CD4-positive, alpha-beta T cell (primary cell): ENCODE measurements around the gene PRR11. TPM values are rescaled to one million over a fixed set of nuclear protein-coding genes. Genes with fewer than 3 reads are reported as not detected.

ENCODE experiments used
- ATAC-seq: fragments of 200-7000 bp; cut with Tn5 transposase; one replicate; pipeline ENCODE4 v1.10.0; 2022; ENCODE audit warnings: mild to moderate bottlenecking; ENCODE audit not compliant: poor library complexity
- CTCF ChIA-PET: fragments of 350-600 bp; sonication (Branson Sonifier 250); formaldehyde crosslinking; loops from one replicate; lab custom pipeline; 2021; ENCODE audit warnings: antibody characterized with exemption, inconsistent platforms; lab: Charles Lee
- POLR2A ChIA-PET: fragments of 350-600 bp; sonication (Branson Sonifier 250); formaldehyde crosslinking; loops from one replicate; lab custom pipeline; 2021; ENCODE audit warnings: antibody characterized with exemption, inconsistent platforms; lab: Charles Lee
- DNase-seq, 14 experiments: peaks; one replicate each; pipeline ENCODE4 v3.0.0-alpha.2; 2013 to 2020; ENCODE audit warnings: mixed read lengths in 2 of 14
- H3K27ac ChIP-seq, 2 donors: one replicate each; pipeline versions ENCODE4 v1.5.1 to v1.7.0; 2013; ENCODE audit warnings: low read length in 2 of 2, low read depth in 1 of 2, mild to moderate bottlenecking in 1 of 2
- H3K27me3 ChIP-seq, 2 experiments: 1 replicate in 1 of 2; 2 replicates in 1 of 2; pipeline versions ENCODE4 v1.6.1 to v1.7.0; 2013; ENCODE audit warnings: low read length in 2 of 2, control low read depth in 1 of 2, mild to moderate bottlenecking in 1 of 2, moderate library complexity in 1 of 2; ENCODE audit not compliant: insufficient read depth in 2 of 2, control insufficient read depth in 1 of 2
- H3K36me3 ChIP-seq: one replicate; pipeline ENCODE4 v1.6.1; 2013; ENCODE audit warnings: low read length, control low read depth; ENCODE audit not compliant: insufficient read depth
- H3K4me1 ChIP-seq: one replicate; pipeline ENCODE4 v1.6.1; 2013; ENCODE audit warnings: low read length, control low read depth; ENCODE audit not compliant: insufficient read depth
- H3K4me3 ChIP-seq: one replicate; pipeline ENCODE4 v1.5.1; 2013; ENCODE audit warnings: mild to moderate bottlenecking, low read length, moderate library complexity
- H3K9me3 ChIP-seq, 2 experiments: 1 replicate in 1 of 2; 2 replicates in 1 of 2; pipeline versions ENCODE4 v1.6.1 to v1.7.0; 2013; ENCODE audit warnings: low read length in 2 of 2, mild to moderate bottlenecking in 2 of 2, control low read depth in 1 of 2, moderate library complexity in 1 of 2; ENCODE audit not compliant: control insufficient read depth in 1 of 2, insufficient read depth in 1 of 2
- H3K27ac Mint-ChIP-seq: one replicate; pipeline ENCODE4 v1.8.0; 2020; ENCODE audit warnings: mixed read lengths
- H3K27me3 Mint-ChIP-seq: one replicate; pipeline ENCODE4 v1.8.0; 2021; ENCODE audit warnings: mixed read lengths
- H3K36me3 Mint-ChIP-seq: one replicate; pipeline ENCODE4 v1.8.0; 2021; ENCODE audit warnings: low read depth, mixed read lengths
- H3K4me1 Mint-ChIP-seq: one replicate; pipeline ENCODE4 v1.8.0; 2021; ENCODE audit warnings: low read depth, mixed read lengths
- H3K4me3 Mint-ChIP-seq: one replicate; pipeline ENCODE4 v1.8.0; 2020; ENCODE audit warnings: mild to moderate bottlenecking, mixed read lengths
- H3K9me3 Mint-ChIP-seq: one replicate; pipeline ENCODE4 v1.8.0; 2020; ENCODE audit warnings: mixed read lengths
- CTCF ChIP-seq: fragments of 200-600 bp; IDR thresholded peaks from one replicate; pipeline ENCODE4 v1.8.0; 2022; ENCODE audit warnings: antibody characterized with exemption, mild to moderate bottlenecking
- intact Hi-C, 2 experiments: fragments of 100-400 bp; cut with DNase I in 1 of 2; cut with micrococcal nuclease in 1 of 2; formaldehyde crosslinking; loops; one replicate each; pipeline versions ENCODE4 v1.15.1 to v1.9.0; 2023 to 2025; cut with DNase I, micrococcal nuclease
- total RNA-seq, 174 experiments: library from RNA in 2 of 174; stranded (reverse) in 2 of 174; gene quantifications; one replicate each; pipeline ENCODE4 v1.2.3 and lab custom pipeline; 2021 to 2026

PRR11 gene
- total RNA-seq, 2 experiments from 2014 or later = 0.69 to 0.92 TPM

GRCh38 chr17:59121901-59122480, 33.6 kb upstream of the PRR11 start:
- H3K27ac Mint-ChIP-seq = no peak overlapping the region
- no peak overlapping the region for H3K4me3 ChIP-seq
- ChIA-PET POLR2A (no interaction called here), CTCF (no interaction called here)
- no peaks in the 10 kb centered on the region for H3K27me3 Mint-ChIP-seq
- intact Hi-C loops = no loop called here
- peaks cover 17% of the 10 kb centered on the region for H3K36me3 ChIP-seq
- H3K9me3 Mint-ChIP-seq = no peaks in the 10 kb centered on the region
- no peak for TF ChIP-seq CTCF
- ATAC-seq (no peak), DNase-seq (no peak)
- no peaks in the 10 kb centered on the region for H3K4me1 ChIP-seq
- no peaks in the 10 kb centered on the region for H3K9me3 ChIP-seq
- no peak overlapping the region for H3K4me3 Mint-ChIP-seq
- no peaks in the 10 kb centered on the region for H3K4me1 Mint-ChIP-seq
- no peaks in the 10 kb centered on the region for H3K27me3 ChIP-seq
- H3K36me3 Mint-ChIP-seq = peaks cover 57% of the 10 kb centered on the region
- H3K27ac ChIP-seq = no peak overlapping the region

GRCh38 chr17:59124665-59125064, 30.9 kb upstream of the PRR11 start:
- H3K4me1 ChIP-seq = no peaks in the 10 kb centered on the region
- no peaks in the 10 kb centered on the region for H3K27me3 ChIP-seq
- CTCF ChIA-PET = no interaction called here
- ATAC-seq (no peak), DNase-seq (no peak)
- H3K4me1 Mint-ChIP-seq = no peaks in the 10 kb centered on the region
- no peaks in the 10 kb centered on the region for H3K27me3 Mint-ChIP-seq
- H3K9me3 Mint-ChIP-seq = no peaks in the 10 kb centered on the region
- H3K36me3 Mint-ChIP-seq = peaks cover 51% of the 10 kb centered on the region
- no peak for TF ChIP-seq CTCF
- intact Hi-C loops = no loop called here
- no peak overlapping the region for H3K27ac ChIP-seq
- H3K4me3 Mint-ChIP-seq = no peak overlapping the region
- H3K9me3 ChIP-seq = no peaks in the 10 kb centered on the region
- POLR2A ChIA-PET = interaction anchor here (0.7 kb wide), 2 partner anchors 22 to 653 kb away, joined by 3 to 4 read pairs; no protein-coding TSS in a partner anchor
- H3K4me3 ChIP-seq = no peak overlapping the region
- peaks cover 19% of the 10 kb centered on the region for H3K36me3 ChIP-seq
- no peak overlapping the region for H3K27ac Mint-ChIP-seq

- H3K4me3 ChIP-seq = no peak overlapping the region
- peaks cover 18% of the 10 kb centered on the region for H3K36me3 ChIP-seq
- Mint-ChIP-seq H3K36me3 (peaks cover 49% of the 10 kb centered on the region), H3K9me3 (no peaks in the 10 kb centered on the region), H3K4me1 (no peaks in the 10 kb centered on the region), H3K27ac (no peak overlapping the region), H3K4me3 (no peak overlapping the region), H3K27me3 (no peaks in the 10 kb centered on the region)
- no peak overlapping the region for H3K27ac ChIP-seq
- DNase-seq (no peak), ATAC-seq (no peak)
- no peak for TF ChIP-seq CTCF
- POLR2A ChIA-PET = no interaction called here
- H3K9me3 ChIP-seq = no peaks in the 10 kb centered on the region
- intact Hi-C loops = no loop called here
- H3K27me3 ChIP-seq = no peaks in the 10 kb centered on the region
- no peaks in the 10 kb centered on the region for H3K4me1 ChIP-seq
- CTCF ChIA-PET = no interaction called here
These were observed 28.6 kb upstream of the PRR11 start for GRCh38 chr17:59126809-59127417.
